Caco-2 (cell line): ENCODE measurements around the gene PLA2G2D. TPM values are rescaled to one million over a fixed set of nuclear protein-coding genes. Genes with fewer than 3 reads are reported as not detected.

Experiments
- BruUV-seq: library from RNA; stranded (reverse); fragments of 400-500 nt; replicated peaks from 2 replicates; lab custom pipeline; 2021; lab: Mats Ljungman, UMichigan
- CTCF ChIA-PET: fragments of 300-600 bp; sonication (Branson Sonifier 250); formaldehyde crosslinking; loops from one replicate; lab custom pipeline; 2022; ENCODE audit warnings: antibody characterized with exemption; lab: Charles Lee
- POLR2A ChIA-PET: fragments of 300-600 bp; sonication (Branson Sonifier 250); formaldehyde crosslinking; loops from one replicate; lab custom pipeline; 2022; ENCODE audit warnings: antibody characterized with exemption; lab: Charles Lee
- DNase-seq, 2 experiments: peaks; one replicate each; pipeline versions ENCODE4 v3.0.0 to v3.0.0-alpha.2; 2020 to 2022
- H3K27me3 ChIP-seq: replicated peaks from 2 replicates; pipeline ENCODE4 v1.6.0; 2011; ENCODE audit warnings: low read length; ENCODE audit not compliant: control insufficient read depth, insufficient read depth
- H3K36me3 ChIP-seq: 2 replicates; pipeline ENCODE4 v1.5.1; 2011; ENCODE audit warnings: low read length; ENCODE audit not compliant: control insufficient read depth, insufficient read depth
- H3K4me1 ChIP-seq: fragments of 250-450 bp; sonication (Bioruptor Pico); 2 replicates; pipeline ENCODE4 v1.5.1; 2020; ENCODE audit warnings: mild to moderate bottlenecking
- H3K4me3 ChIP-seq: 2 replicates; pipeline ENCODE4 v1.5.1; 2011; ENCODE audit warnings: low read depth, mild to moderate bottlenecking, control low read depth, low read length
- H3K9me3 ChIP-seq: fragments of 250-450 bp; sonication (Bioruptor Pico); 2 replicates; pipeline ENCODE4 v1.5.1; 2020; ENCODE audit warnings: mild to moderate bottlenecking, moderate library complexity
- H3K27ac Mint-ChIP-seq: one replicate; pipeline ENCODE4 v1.8.0; 2022; ENCODE audit warnings: mixed read lengths; ENCODE audit not compliant: unreplicated experiment
- H3K27me3 Mint-ChIP-seq: one replicate; pipeline ENCODE4 v1.8.0; 2022; ENCODE audit warnings: mixed read lengths; ENCODE audit not compliant: insufficient read depth, unreplicated experiment
- H3K36me3 Mint-ChIP-seq: one replicate; pipeline ENCODE4 v1.8.0; 2022; ENCODE audit warnings: mild to moderate bottlenecking, mixed read lengths; ENCODE audit not compliant: insufficient read depth, unreplicated experiment
- H3K4me1 Mint-ChIP-seq: one replicate; pipeline ENCODE4 v1.8.0; 2022; ENCODE audit warnings: low read depth, mixed read lengths; ENCODE audit not compliant: unreplicated experiment
- H3K4me3 Mint-ChIP-seq: one replicate; pipeline ENCODE4 v1.8.0; 2022; ENCODE audit warnings: mild to moderate bottlenecking, moderate library complexity, mixed read lengths; ENCODE audit not compliant: unreplicated experiment
- H3K9me3 Mint-ChIP-seq: one replicate; pipeline ENCODE4 v1.8.0; 2022; ENCODE audit warnings: mixed read lengths; ENCODE audit not compliant: unreplicated experiment
- intact Hi-C: fragments of 100-400 bp; cut with micrococcal nuclease; formaldehyde crosslinking; loops from one replicate; pipeline ENCODE4 v1.10.0; 2022; ENCODE audit not compliant: unreplicated experiment
- total RNA-seq: library from RNA; stranded (reverse); gene quantifications from 2 replicates; pipeline ENCODE4 v1.2.3, GENCODE V29; 2022
- TF ChIP-seq, protein P1 (sequence below), 2 experiments: fragments of 200-600 bp in 1 of 2; IDR thresholded peaks; 1 replicate in 1 of 2; 2 replicates in 1 of 2; pipeline versions ENCODE4 v1.5.1 to v1.8.0; 2011 to 2022; ENCODE audit warnings: antibody characterized with exemption in 1 of 2, control low read depth in 1 of 2, inconsistent platforms in 1 of 2, low read depth in 1 of 2, low read length in 1 of 2, mild to moderate bottlenecking in 1 of 2, moderate library complexity in 1 of 2; ENCODE audit not compliant: insufficient read depth in 1 of 2, severe bottlenecking in 1 of 2, unreplicated experiment in 1 of 2

The PLA2G2D gene
- total RNA-seq, 1 experiment from 2014 or later: not detected

DNA sequence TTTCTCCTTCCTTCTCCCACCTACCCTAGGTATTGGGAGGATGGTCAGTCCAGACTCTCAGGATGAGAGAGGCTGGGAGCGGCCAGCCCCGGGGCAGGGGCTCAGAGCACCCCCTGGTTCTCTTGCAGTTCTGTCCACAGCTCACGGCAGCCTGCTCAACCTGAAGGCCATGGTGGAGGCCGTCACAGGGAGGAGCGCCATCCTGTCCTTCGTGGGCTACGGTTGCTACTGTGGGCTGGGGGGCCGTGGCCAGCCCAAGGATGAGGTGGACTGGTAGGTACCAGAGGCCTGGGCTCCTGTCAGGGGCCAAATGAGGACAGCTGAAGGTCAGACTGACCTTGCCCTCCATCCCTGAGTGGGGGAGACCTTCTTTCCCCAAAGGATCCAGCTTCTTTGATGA, 24.0 kb upstream of the PLA2G2D start:
- H3K4me1 Mint-ChIP-seq: no peaks in the 10 kb centered on the region
- no peak overlapping the region for H3K27ac Mint-ChIP-seq
- no peaks in the 10 kb centered on the region for H3K36me3 ChIP-seq
- H3K4me1 ChIP-seq: no peaks in the 10 kb centered on the region
- DNase-seq: no peak
- TF ChIP-seq, protein P1, sequence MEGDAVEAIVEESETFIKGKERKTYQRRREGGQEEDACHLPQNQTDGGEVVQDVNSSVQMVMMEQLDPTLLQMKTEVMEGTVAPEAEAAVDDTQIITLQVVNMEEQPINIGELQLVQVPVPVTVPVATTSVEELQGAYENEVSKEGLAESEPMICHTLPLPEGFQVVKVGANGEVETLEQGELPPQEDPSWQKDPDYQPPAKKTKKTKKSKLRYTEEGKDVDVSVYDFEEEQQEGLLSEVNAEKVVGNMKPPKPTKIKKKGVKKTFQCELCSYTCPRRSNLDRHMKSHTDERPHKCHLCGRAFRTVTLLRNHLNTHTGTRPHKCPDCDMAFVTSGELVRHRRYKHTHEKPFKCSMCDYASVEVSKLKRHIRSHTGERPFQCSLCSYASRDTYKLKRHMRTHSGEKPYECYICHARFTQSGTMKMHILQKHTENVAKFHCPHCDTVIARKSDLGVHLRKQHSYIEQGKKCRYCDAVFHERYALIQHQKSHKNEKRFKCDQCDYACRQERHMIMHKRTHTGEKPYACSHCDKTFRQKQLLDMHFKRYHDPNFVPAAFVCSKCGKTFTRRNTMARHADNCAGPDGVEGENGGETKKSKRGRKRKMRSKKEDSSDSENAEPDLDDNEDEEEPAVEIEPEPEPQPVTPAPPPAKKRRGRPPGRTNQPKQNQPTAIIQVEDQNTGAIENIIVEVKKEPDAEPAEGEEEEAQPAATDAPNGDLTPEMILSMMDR (IDR thresholded peaks at IDR 0.05; ENCODE audit: insufficient read depth in 1 of 2, low read depth in 1 of 2, low read length in 1 of 2, severe bottlenecking in 1 of 2, unreplicated experiment in 1 of 2): no peak
- H3K4me3 ChIP-seq: no peak overlapping the region
- no peaks in the 10 kb centered on the region for H3K36me3 Mint-ChIP-seq
- H3K9me3 Mint-ChIP-seq: no peaks in the 10 kb centered on the region
- intact Hi-C loops: no loop called here
- no TSS peak for BruUV-seq
- H3K4me3 Mint-ChIP-seq: no peak overlapping the region
- H3K27me3 Mint-ChIP-seq: no peaks in the 10 kb centered on the region
- ChIA-PET CTCF (no interaction called here), POLR2A (no interaction called here)
- no peaks in the 10 kb centered on the region for H3K27me3 ChIP-seq
- H3K9me3 ChIP-seq: no peaks in the 10 kb centered on the region

DNA sequence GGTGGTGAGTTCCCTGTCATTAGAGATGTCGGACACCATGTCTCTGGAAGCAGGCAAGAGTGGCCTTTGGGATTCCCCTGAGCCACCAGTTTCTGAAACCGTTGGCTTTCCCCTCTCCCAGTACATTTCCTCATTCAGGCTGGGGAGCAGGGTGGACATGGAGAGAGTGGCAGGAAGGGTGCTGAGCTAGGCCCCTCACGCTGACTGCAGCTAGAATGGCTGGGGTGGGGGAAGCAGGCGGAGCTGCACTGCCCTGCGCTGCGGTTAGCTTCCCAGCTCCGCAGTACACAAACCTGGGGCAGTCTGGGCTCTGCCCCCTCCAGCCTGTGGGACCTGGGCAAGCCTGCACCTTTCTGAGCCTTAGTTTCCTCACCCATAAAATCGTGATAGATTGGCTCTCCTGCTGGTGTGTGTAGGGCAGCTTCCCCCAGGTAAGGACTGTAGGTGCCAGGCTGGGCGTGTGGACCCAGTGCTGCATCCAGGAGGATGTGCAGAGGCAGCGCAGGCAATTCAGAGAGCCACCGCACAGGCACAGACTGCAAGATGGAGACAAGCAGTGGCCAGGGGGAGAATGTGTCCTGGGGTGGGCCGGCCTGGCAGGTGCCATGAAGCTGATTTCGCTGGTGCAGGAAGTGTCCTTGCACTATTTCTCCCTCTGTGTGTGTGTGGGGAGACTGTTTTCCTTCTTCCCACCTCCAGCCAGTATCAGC, 22.8 kb upstream of the PLA2G2D start:
- no TSS peak for BruUV-seq
- intact Hi-C loops: no loop called here
- no peaks in the 10 kb centered on the region for H3K36me3 Mint-ChIP-seq
- DNase-seq: no peak
- no peak overlapping the region for H3K4me3 ChIP-seq
- H3K27ac Mint-ChIP-seq: no peak overlapping the region
- H3K27me3 ChIP-seq: no peaks in the 10 kb centered on the region
- no peaks in the 10 kb centered on the region for H3K36me3 ChIP-seq
- no peaks in the 10 kb centered on the region for H3K9me3 ChIP-seq
- POLR2A ChIA-PET: no interaction called here
- no peak overlapping the region for H3K4me3 Mint-ChIP-seq
- TF ChIP-seq, protein P1 (IDR thresholded peaks at IDR 0.05; ENCODE audit: insufficient read depth in 1 of 2, low read depth in 1 of 2, low read length in 1 of 2, severe bottlenecking in 1 of 2, unreplicated experiment in 1 of 2): no peak
- no peaks in the 10 kb centered on the region for H3K9me3 Mint-ChIP-seq
- H3K4me1 ChIP-seq: no peaks in the 10 kb centered on the region
- no peaks in the 10 kb centered on the region for H3K4me1 Mint-ChIP-seq
- no peaks in the 10 kb centered on the region for H3K27me3 Mint-ChIP-seq
- CTCF ChIA-PET: no interaction called here

DNA sequence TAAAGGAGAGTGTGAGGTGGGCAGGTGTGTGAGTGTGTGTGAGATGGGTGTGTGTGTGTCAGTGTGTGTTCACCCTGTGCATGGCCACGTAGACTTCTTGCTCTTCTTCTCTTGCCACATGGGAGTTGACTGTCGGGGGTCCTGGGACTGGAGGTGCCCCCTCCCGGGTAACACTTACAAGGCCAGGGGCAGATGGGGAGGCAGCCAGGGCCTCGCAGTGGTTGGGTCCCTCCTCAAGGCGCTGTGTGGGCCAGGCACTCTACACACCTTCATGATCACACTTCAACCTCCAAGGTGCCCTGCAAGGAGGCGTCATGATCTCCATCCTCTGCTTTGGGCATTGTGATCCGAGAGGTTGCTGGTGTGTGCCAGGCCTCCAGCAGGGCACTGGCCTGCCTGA, 22.1 kb upstream of the PLA2G2D start:
- Mint-ChIP-seq H3K9me3 (no peaks in the 10 kb centered on the region), H3K4me1 (no peaks in the 10 kb centered on the region), H3K27me3 (no peaks in the 10 kb centered on the region), H3K4me3 (no peak overlapping the region), H3K36me3 (no peaks in the 10 kb centered on the region), H3K27ac (no peak overlapping the region)
- H3K36me3 ChIP-seq: no peaks in the 10 kb centered on the region
- CTCF ChIA-PET: no interaction called here
- BruUV-seq: no TSS peak
- H3K27me3 ChIP-seq: no peaks in the 10 kb centered on the region
- H3K4me3 ChIP-seq: no peak overlapping the region
- no peak for DNase-seq
- POLR2A ChIA-PET: no interaction called here
- intact Hi-C loops: no loop called here
- TF ChIP-seq, protein P1 (IDR thresholded peaks at IDR 0.05; ENCODE audit: insufficient read depth in 1 of 2, low read depth in 1 of 2, low read length in 1 of 2, severe bottlenecking in 1 of 2, unreplicated experiment in 1 of 2): no peak
- no peaks in the 10 kb centered on the region for H3K4me1 ChIP-seq
- H3K9me3 ChIP-seq: no peaks in the 10 kb centered on the region
